Effector CD4-positive, alpha-beta T cell (primary cell): ENCODE measurements around the gene ERVW-1. TPM values are rescaled to one million over a fixed set of nuclear protein-coding genes. Genes with fewer than 3 reads are reported as not detected.
"Not testable (repeated sequence)": the region's sequence is repeated elsewhere in the genome, so short reads cannot be mapped to it uniquely, and the experiment has no call there.

Experiments
- DNase-seq: peaks from one replicate; pipeline ENCODE4 v3.0.0-alpha.2; 2020
- total RNA-seq: gene quantifications from one replicate; lab custom pipeline; 2026; lab: John Stamatoyannopoulos, UW

The ERVW-1 gene, protein sequence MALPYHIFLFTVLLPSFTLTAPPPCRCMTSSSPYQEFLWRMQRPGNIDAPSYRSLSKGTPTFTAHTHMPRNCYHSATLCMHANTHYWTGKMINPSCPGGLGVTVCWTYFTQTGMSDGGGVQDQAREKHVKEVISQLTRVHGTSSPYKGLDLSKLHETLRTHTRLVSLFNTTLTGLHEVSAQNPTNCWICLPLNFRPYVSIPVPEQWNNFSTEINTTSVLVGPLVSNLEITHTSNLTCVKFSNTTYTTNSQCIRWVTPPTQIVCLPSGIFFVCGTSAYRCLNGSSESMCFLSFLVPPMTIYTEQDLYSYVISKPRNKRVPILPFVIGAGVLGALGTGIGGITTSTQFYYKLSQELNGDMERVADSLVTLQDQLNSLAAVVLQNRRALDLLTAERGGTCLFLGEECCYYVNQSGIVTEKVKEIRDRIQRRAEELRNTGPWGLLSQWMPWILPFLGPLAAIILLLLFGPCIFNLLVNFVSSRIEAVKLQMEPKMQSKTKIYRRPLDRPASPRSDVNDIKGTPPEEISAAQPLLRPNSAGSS
- total RNA-seq, result not detected

DNA sequence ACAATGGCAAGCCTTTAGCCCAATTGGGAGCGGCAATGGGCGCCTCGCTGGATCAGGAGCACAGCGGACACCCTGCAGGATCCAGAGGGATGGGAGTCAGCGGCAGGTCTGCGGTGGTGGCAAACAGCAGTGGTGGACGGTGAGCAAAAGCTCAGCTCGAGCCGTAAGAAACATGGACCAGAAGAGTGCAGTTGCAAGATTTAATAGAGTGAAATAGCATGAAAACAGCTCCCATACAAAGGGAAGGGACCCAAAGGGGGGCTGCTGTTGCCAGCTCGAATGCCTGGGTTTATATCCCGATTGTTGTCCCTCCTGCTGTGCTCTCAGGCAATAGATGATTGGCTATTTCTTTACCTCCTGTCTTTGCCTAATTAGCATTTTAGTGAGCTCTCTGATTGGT is at the start of gene ERVW-1:
Gene ERVW-1, minus strand, starts transcription at position 266 of the 400 bp plus-strand sequence. CDS start 7,565 bp downstream, outside the sequence.
- not testable (repeated sequence) for DNase-seq

DNA sequence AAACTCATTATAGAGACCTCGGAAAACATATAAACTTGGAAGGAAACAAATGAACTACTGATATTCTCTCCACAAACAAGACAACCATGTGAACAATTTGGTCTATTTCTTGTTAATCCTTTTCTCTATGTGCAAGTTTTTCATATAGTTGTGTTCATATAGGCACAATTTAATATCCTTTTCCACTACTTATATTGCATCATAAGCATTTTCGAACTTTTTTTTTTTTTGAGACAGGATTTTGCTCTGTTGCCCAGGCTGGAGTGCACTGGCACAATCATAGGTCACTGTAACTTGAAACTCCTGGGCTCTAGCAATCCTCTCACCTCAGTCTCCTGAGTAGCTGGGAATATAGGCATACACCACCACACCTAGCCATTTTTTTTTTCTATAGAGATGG is 45.4 kb upstream of the ERVW-1 start:
- DNase-seq, result no peak

DNA sequence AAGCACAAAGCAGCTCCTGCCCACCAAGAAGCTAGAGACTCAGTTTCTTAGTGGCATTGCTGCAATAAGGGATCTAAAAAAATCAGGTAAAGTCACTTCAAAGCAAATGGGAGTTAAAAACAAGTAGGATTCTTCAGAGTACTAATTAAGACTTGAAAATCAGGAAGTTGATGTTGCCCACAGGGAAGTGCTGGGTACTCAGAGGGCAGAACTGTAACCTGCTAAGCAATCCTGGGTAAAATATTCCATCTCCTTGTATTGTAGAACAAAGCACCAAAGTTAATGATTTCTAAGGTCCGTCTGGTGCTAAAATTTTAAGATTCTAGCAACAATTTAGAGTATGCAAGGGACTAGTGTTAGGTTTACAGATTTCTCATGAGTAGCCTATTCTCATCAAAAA is 42.3 kb upstream of the ERVW-1 start:
- no peak for DNase-seq

DNA sequence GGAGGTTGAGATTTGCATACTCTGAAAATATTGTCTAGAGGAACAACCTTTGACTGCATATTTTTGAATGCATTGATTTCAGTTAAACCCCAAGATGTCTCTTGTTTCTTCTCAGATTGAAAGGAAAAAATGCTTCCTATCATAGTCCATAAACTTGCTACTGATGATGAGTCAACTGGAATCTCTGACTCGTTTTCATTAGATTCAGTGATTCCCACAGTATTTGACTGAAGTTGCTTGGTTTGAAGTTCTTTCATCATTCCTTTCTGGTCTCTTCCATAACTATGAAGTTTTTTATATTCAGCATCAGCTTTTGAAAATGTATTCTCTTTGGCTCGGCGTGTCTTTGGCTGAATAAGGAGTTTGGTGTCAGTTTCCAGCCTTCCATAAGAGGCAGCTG is 39.9 kb upstream of the ERVW-1 start:
- DNase-seq, result no peak

DNA sequence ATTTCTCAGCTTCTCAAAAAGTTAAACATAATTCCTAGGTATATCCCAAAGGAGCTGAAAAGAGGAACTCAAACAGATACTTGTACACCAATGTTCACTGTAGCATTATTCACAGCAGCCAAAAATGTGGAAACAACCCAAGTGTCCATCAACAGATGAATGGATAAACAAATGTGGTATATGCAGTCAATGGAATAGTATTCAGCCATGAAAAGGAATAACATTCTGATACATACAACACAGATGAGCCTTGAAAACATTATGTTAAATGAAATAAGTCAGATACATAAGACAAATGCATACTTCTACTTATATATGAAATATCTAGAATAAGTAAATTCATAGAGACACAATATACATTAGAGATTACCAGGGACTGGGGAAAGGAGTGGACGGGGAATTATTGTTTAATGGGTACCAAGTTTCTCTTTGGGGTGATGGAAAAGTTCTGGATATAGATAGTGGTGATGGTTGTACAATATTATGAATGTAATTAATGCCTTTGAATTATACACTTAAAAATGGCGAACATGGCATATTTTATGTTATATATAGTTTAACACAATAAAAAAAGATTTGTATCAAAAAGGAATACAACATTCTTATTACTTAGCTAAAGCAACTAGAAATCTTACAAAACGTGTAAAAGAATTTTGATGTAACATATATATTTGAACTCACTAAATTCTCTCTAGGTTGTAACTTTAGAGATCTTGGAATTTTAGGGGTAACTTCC is 35.6 kb upstream of the ERVW-1 start:
- DNase-seq, result no peak

DNA sequence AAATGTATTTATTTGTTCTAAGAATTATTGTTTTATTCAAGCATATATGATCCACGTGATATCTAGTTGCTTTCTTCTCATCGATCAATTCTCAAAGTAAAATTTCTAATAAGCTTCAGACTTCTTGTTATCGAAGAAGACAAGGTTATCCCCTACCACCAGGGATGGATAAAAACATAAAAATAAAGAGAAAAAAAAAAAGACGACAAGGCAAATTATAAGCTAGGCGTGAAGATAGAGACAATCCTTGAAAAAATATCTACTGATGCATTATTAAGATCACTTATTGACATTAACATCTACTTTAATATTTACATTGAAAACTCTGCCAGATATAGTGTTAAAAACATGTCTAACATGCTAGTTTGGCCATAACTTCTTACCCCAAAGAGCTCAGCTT is 31.2 kb upstream of the ERVW-1 start:
- DNase-seq, result no peak

DNA sequence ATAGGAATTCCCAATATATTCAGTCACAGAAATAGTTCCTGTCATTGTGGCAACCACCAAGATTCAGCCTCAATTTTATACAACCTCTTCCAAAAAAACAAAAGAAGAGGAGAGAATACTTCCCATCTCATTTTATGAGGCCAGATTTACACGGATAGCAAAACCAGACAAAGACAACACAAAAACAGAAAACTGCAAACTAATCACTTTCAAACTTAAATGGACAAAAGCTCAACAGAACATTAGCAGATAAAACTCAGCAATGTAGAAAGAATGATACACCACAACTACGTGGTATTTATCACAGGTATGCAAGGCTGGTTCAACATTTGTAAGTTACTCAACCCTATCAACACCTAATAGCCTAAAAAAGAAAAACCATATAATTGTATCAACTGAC is 28.6 kb upstream of the ERVW-1 start:
- no peak for DNase-seq

DNA sequence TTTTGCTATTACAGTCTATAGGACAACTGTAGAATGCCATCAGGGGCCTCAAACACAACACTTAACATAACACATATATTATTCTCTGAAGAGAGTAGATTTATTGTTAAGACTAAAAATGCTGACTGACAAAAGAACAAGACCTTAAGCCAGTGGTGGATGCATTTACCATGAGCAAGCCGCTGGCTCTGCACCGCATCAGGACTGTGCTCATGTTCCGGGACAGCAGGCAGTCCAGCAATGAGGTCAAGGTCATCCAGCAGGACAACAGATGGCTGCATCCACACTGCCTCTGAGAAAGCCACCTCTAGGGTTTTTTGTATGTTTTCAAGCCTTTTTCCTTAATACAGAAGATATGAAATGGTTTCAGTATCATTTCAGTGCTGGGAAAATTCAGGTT is 26.8 kb upstream of the ERVW-1 start:
- DNase-seq, result no peak

DNA sequence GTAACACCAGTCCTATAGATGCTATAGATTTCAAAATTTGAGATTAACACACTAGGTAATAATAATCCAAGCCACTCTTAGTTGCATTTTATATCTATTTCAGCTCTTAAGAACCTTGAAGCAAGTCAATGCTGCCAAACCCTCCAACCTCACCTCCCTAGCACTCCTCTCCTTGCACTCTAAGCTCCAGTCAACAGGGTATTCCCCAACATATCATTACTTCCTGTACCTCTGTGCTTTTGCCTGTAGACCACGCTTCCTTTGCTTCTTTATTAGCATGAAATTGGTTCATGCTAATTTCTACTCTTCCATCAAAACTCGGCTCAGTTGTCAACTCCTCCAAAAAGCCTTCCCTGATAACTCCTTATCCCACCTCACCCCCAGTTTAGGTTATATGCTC is 26.0 kb upstream of the ERVW-1 start:
- DNase-seq, result no peak

DNA sequence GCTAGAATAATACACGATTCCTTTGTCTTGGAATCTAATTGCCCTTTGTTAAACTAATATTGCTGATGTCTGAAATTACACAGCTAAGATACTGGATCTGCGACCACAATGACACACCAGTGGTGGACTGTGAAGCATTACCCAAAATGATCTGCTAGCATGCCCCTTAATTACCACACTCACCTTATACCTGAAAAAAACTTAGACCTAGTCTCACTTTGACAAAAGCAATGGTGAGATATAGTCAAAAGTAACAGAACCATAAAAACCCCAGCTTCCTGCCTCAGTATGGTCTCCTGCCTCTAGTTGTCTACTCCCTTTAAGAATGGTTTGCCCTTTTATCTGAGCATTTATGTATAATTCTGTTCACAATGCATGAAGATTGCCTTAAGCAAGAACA is 20.8 kb upstream of the ERVW-1 start:
- no peak for DNase-seq

DNA sequence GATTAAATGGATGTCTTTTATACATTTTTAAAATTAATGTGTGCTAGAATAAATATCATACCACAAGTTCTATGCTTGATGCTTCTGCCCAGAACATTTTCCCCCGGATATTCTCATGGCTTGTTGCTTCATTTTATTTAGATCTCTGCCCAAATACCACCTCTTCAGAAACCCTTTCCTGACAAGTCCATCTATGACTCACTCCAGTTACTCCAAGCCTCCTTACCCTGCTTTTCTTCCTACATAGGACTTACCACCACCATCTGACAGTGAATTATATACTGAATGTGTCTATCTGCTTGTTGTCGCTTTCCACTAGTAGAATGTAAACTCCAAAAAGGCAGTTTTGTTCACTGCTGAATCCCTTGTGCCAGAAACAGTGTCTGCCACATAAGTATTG is 19.1 kb upstream of the ERVW-1 start:
- DNase-seq, result no peak

DNA sequence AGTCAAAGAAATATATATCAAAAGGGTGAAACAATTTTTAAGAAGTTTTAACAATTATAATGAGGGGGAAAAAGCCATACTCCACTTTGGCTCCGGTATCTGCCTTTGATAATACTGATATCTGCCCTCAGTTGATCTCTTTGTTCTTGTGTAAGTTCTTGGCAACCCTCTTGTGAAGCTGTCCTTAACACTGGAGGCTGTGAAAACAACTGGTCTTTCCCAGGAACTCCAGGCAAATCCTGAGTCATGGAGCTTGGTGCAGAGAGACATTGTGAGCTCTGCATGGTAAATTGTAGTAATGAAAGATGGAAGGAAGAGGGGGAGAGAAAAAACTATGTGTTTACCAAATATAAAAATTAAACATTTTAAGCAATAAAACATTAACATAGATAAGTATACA is 11.9 kb upstream of the ERVW-1 start:
- no peak for DNase-seq

DNA sequence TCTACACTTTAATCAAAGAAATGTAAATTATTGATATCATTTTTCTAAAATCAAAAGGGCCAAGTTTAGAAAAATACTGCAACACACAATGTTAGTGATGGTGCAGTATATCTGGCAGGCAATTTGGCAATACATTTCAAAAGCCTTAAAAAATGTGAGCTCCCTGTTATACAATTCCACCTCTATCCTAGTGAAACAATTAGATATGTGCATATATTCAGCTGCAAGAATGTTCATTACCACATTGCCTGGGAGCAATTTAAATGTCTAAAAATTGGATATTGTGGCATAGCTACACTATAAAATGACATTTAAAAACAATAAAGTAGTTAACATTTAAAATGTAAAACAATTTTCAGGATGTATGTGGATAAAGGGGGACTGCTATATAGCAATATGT is 10.1 kb upstream of the ERVW-1 start:
- DNase-seq, result no peak

DNA sequence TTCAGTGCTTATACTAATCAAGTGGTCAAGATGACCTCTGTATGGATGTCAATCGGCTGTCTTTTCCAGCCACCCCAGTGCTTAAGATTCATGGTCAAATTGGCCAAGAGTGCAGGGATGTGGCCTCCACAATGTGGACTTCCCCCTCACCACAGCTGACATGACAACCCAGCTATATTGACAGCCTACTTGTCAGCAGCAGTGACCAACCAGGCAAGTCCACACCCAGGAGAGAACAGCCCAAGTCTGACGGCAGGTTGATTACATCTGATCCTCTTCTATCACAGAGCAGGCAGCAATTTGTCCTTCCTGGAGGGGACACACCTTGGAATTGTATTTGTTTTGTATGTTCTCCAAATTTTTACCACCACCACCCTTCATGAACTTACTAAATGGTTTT is 8.2 kb upstream of the ERVW-1 start:
- DNase-seq, result no peak

DNA sequence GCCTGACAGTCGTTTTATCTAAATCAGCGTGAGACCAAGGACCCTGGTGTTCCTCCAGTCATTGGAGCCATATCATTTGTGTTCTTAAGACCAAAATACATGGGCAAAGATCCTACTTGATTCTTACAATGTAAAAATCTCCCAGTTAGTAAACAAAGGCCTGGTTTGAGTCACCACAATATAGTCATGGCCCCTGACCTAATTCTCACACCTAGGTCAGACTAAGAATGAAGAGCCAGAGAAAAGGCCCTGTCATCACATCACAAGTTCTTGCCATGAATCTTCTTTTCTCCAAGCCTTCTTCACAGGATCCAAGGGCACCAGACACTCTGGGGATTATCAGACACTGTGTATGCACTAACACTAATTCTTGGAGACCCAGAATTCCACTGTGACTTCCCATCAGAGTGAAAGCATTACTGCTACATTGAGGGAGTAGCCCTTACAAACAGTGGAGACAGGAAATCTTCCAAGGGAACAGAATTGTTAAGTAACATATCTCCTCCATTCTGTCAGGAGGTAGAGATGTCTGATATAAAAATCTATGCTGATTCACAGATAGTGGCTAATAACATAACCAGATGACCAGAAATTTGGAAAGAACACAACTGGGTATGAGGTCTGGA is 7.6 kb upstream of the ERVW-1 start:
- no peak for DNase-seq

DNA sequence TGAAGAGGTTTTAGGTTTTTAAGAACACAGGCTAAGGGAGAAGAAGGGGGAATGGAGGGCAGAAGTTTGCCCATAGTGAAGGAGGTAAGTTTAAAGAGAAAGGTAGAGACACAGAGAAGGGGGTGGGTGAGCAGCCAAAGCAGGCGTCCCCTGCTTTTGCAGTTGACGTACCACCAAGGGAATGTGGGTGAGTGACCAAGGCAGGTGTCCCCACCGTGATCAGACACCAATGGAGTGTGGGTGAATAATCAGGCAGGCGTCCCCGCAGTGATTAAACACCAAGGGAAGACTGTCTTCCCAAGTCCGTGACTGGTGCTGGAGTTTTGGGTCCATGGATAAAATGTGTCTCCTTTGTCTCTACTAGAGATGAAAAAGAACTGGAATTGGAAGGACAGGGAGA is 6.5 kb upstream of the ERVW-1 start:
- DNase-seq, result not testable (repeated sequence)

DNA sequence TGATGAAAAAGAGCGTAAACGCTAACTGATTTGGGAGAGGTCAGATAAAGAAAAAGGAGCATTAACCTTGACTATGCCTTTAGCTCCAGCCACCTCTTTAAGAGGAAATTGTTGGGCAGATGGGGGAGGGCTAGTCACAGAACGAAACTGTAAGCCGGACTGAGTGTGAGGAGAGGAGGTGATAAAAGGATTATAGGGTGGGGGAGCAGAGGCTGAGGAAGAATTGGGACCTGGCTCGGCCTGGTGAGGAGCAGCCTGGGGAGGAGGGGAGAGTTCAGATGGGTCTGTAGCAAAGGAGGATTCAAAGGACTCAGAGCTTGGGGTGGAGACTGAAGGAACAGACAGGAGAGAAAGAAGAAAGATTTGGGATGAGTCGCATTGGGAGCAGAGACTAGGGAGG is 5.9 kb upstream of the ERVW-1 start:
- DNase-seq, result not testable (repeated sequence)

DNA sequence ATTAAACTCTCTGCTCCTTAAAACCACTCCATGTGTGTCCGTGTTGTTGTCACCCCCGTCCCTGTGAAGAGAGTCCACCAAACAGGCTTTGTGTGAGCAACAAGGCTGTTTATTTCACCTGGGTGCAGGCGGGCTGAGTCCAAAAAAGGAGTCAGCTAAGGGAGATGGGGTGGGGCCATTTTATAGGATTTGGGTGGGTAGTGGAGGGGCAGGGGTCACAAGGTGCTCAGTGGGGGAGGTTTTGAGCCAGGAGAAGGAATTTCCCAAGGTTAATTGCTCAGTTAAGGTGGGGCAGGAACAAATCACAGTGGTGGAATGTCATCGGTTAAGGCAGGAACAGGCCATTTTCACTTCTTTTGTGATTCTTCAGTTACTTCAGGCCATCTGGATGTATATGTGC is 1.4 kb upstream of the ERVW-1 start:
- DNase-seq, result not testable (repeated sequence)

DNA sequence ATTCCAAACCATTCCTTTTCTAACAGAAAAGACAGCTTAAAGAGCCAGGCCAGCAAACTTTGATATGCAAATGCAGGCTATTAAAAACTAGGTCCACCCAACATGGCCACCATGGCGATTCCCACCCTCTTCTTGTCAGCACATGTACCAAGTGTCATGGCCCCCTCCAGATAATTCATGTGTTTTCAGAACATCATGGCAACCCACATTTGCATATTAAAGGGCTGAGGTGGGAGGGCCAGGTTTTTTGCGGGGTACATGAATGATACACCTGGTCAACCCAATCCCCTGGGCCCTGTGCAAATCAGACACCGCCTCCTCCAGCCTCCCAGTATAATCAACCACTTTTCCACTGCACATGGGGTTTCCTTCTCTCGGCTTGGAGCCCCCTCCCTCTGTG is 965 bp upstream of the ERVW-1 start:
- DNase-seq, result no peak

DNA sequence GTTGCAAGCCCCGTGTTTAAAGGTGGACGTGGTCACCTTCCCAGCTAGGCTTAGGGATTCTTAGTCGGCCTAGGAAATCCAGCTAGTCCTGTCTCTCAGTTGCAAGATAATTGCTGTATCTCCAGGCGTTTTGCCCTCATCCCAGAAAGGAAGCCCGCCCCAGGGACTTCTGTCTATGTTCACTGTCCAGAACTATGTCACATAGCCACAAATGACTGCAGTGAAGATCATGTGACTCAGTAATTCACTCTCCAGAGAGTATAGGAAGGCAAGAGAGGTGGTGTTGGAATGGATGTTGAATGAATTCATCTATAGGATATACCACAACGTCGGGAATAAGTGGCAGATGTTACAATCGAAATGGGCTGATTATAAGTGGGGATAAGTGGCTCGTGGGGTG is 349 bp upstream of the ERVW-1 start:
- no peak for DNase-seq

DNA sequence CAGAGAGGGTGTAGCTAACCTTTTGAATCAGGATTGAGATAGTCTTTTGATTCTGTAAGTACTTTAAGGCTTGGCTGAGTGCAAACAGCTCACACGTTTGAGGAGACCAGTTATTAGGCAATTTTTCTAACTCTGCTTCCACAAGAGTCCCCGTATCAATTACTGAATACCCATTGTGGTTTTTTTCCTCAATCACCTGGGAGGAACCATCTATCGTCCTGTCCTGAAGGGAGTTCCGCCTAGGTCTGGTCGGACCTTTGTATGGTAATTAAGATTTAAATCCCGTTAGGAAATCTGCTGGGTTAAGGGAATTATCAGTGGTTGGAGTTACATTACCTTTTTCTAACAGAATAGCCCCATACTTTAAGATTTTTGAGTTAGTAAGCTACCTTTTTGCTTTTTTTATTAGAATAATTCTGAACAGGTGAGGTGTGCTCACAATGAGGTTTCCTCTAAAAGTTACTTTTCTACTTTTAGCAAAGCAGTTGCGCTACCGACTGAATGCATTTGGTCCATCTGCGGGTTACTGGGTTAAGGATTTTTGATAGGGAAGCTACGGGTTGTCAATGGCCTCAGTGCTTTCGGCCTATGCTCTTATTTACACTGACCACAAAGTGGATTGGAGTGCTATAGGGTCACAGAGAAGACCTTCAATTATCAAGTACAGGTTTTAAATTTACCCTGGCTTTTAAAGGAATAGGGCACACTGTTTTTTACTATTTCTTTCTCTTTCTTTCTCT is 1.7 kb downstream of the ERVW-1 start:
- not testable (repeated sequence) for DNase-seq

DNA sequence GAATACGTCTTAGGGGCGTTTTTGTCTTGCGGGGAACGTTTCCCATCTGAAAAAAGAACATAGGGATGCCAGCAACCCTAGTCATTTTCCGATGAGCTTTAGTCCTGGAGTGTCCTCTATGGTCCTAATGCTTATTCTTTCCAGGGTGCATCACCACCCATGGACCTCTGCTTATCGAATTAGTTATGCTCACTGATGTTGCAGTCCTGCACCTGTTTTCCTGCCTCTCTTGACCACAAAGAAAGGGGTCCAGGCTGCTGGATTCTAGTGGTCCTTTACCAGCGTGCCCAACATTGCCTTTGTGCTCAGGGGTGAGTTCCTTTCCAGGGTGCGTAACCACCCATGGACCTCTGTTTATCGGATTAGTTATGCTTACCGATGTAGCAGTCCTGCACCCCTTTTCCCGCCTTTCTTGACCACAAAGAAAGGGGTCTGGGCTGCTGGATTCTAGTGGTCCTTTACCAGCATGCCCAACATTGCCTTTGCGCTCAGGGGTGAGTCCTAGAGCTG is 2.4 kb downstream of the ERVW-1 start:
- not testable (repeated sequence) for DNase-seq

DNA sequence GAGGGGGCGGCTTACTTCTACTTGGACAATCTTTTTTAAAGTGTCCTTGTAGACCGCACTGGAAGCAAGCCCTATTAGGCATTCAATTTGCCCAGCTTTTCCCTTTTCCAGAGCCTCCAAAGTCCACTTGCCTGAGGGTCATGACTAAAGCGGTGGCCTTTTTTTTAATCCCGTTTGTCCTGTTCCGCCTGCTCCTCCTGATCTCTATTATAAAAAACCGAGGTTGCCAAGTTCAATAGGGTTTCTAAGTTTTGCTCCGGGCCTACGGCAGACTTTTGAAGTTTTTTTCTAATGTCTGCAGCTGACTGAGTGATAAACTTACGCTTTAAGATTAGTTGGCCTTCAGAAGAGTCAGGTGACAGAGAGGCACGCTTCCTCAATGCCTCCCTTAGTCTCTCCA is 3.8 kb downstream of the ERVW-1 start:
- not testable (repeated sequence) for DNase-seq
